ENCODE results near the gene CLASRP.

CLASRP gene

GRCh38 chr19:45094707-45095106 is 55.9 kb downstream of the CLASRP start:
- Histone ChIP-seq H3K27me3 (ENCODE audit: low read depth, low read length) (no peaks in the 10 kb centered on the region), H3K9me3 (ENCODE audit: insufficient read depth, low read length) (no peaks in the 10 kb centered on the region), H3K79me2 (ENCODE audit: low read length) (peaks cover 68% of the 10 kb centered on the region), H3K4me1 (ENCODE audit: low read length) (peaks cover 19% of the 10 kb centered on the region), H3K9ac (ENCODE audit: low read length) (no peak overlapping the region), H3K36me3 (replicated peaks; ENCODE audit: low read depth, low read length) (peaks cover 23% of the 10 kb centered on the region), H3K4me2 (ENCODE audit: low read length) (peak overlapping the region; percentile 100), H2AFZ (ENCODE audit: low read depth, low read length) (no peak overlapping the region), H3K27ac (ENCODE audit: low read length) (no peak overlapping the region), H4K20me1 (ENCODE audit: insufficient read depth, low read length) (peaks cover 52% of the 10 kb centered on the region), H3K4me3 (ENCODE audit: low read length) (no peak overlapping the region)
- TF ChIP-seq EZH2phosphoT487 (IDR thresholded peaks at IDR 0.05; ENCODE audit: low read depth) (no peak), CTCF (IDR thresholded peaks at IDR 0.05; ENCODE audit: low read depth, low read length) (no peak)

DNA sequence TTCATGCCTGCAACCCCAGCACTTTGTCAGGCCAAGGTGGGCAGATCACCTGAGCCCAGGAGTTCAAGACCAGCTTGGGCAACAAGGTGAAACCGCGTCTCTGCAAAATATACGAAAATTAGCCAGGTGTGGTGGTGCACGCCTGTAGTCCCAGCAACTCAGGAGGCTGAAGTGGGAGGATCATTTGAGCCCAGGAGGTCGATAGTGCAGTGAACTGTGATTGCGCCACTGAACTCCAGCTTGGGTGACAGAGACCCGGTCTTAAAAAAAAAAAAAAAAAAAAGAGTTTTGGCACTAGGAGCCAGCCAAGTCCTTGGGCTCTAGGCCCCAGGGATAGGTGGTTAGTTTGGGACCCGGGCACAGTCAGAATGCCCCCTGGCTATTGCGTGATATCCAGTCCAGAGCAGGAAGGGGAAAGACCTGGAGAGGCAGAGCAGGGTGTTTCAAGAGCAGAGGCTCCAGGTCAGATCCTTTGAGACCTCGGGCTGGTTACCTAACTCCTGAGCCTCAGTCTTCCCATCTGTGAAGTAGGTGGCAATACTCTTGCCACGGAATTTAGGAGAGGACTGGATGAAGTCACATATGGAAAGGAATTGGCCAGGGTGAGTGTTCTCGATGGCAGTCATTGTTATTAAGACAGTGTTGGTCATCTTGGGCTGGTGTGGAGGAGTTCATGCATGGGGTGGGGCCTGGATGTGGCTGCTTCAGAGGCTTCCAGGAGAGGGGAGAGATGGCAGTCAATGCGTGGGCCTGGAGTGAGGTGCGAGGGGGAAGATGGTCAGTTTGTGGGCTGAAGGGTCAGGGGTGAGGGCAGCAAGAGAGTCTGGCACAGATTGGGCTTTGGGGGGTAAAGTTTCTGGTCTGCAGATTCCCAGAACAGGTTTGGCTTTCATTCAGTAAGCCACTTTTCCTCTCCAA is 56.9 kb downstream of the CLASRP start:
- Histone ChIP-seq H2AFZ (ENCODE audit: low read depth, low read length) (no peak overlapping the region), H3K36me3 (replicated peaks; ENCODE audit: low read depth, low read length) (peaks cover 16% of the 10 kb centered on the region), H3K4me1 (ENCODE audit: low read length) (peaks cover 19% of the 10 kb centered on the region), H3K4me2 (ENCODE audit: low read length) (no peak overlapping the region), H3K27ac (ENCODE audit: low read length) (no peak overlapping the region), H3K4me3 (ENCODE audit: low read length) (no peak overlapping the region), H3K9me3 (ENCODE audit: insufficient read depth, low read length) (no peaks in the 10 kb centered on the region), H3K79me2 (ENCODE audit: low read length) (peaks cover 78% of the 10 kb centered on the region), H3K27me3 (ENCODE audit: low read depth, low read length) (no peaks in the 10 kb centered on the region), H3K9ac (ENCODE audit: low read length) (no peak overlapping the region), H4K20me1 (ENCODE audit: insufficient read depth, low read length) (peaks cover 61% of the 10 kb centered on the region)
- TF ChIP-seq EZH2phosphoT487 (IDR thresholded peaks at IDR 0.05; ENCODE audit: low read depth), result no peak
- TF ChIP-seq CTCF (IDR thresholded peaks at IDR 0.05; ENCODE audit: low read depth, low read length), result no peak

DNA sequence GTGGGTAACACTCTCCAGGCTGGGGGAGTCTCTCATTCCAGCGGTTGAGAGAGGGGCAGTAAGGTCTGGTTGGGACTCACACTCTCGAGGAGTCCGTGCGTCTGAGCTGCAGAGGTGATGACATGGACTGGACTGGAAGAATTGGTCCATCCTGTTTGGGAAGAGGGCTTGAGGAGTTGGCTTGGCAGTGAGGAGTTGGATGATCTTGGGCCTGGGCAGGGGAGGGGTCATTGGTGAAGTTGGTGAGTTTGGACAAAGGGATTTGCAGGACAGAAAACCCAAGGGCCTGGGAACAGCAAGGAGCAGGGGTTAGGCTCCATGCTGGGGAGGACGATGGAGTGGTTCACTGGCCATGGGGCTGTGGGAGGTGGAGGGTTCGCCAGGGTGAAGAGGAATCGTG is 57.9 kb downstream of the CLASRP start:
- H3K27ac ChIP-seq (ENCODE audit: low read length), result no peak overlapping the region
- H3K4me3 ChIP-seq (ENCODE audit: low read length), result no peak overlapping the region
- no peaks in the 10 kb centered on the region for H3K27me3 ChIP-seq (ENCODE audit: low read depth, low read length)
- peaks cover 88% of the 10 kb centered on the region for H3K79me2 ChIP-seq (ENCODE audit: low read length)
- H3K9me3 ChIP-seq (ENCODE audit: insufficient read depth, low read length), result no peaks in the 10 kb centered on the region
- peaks cover 6% of the 10 kb centered on the region for H3K36me3 ChIP-seq (replicated peaks; ENCODE audit: low read depth, low read length)
- H3K4me2 ChIP-seq (ENCODE audit: low read length), result no peak overlapping the region
- H3K4me1 ChIP-seq (ENCODE audit: low read length), result peaks cover 17% of the 10 kb centered on the region
- no peak for TF ChIP-seq CTCF (IDR thresholded peaks at IDR 0.05; ENCODE audit: low read depth, low read length)
- TF ChIP-seq EZH2phosphoT487 (IDR thresholded peaks at IDR 0.05; ENCODE audit: low read depth), result no peak
- no peak overlapping the region for H2AFZ ChIP-seq (ENCODE audit: low read depth, low read length)
- H4K20me1 ChIP-seq (ENCODE audit: insufficient read depth, low read length), result peaks cover 64% of the 10 kb centered on the region
- no peak overlapping the region for H3K9ac ChIP-seq (ENCODE audit: low read length)

GRCh38 chr19:45097450-45097775 is 58.6 kb downstream of the CLASRP start:
- no peak overlapping the region for H3K27ac ChIP-seq (ENCODE audit: low read length)
- TF ChIP-seq CTCF (IDR thresholded peaks at IDR 0.05; ENCODE audit: low read depth, low read length), result no peak
- TF ChIP-seq EZH2phosphoT487 (IDR thresholded peaks at IDR 0.05; ENCODE audit: low read depth), result no peak
- no peak overlapping the region for H3K4me3 ChIP-seq (ENCODE audit: low read length)
- H3K4me2 ChIP-seq (ENCODE audit: low read length), result no peak overlapping the region
- no peak overlapping the region for H2AFZ ChIP-seq (ENCODE audit: low read depth, low read length)
- peaks cover 13% of the 10 kb centered on the region for H3K4me1 ChIP-seq (ENCODE audit: low read length)
- H3K27me3 ChIP-seq (ENCODE audit: low read depth, low read length), result no peaks in the 10 kb centered on the region
- peaks cover 95% of the 10 kb centered on the region for H3K79me2 ChIP-seq (ENCODE audit: low read length)
- H3K36me3 ChIP-seq (replicated peaks; ENCODE audit: low read depth, low read length), result peaks cover 3% of the 10 kb centered on the region
- H3K9ac ChIP-seq (ENCODE audit: low read length), result no peak overlapping the region
- peaks cover 72% of the 10 kb centered on the region for H4K20me1 ChIP-seq (ENCODE audit: insufficient read depth, low read length)
- H3K9me3 ChIP-seq (ENCODE audit: insufficient read depth, low read length), result no peaks in the 10 kb centered on the region
